Globus pallidus (tissue), 1 donor: ENCODE measurements around the gene SEMA4A.
A peak's percentile ranks its signal among the peaks of the same experiment; 100 is the strongest.
"Not testable (repeated sequence)": the region's sequence is repeated elsewhere in the genome, so short reads cannot be mapped to it uniquely, and the experiment has no call there.

Experiments
- DNase-seq: peaks from one replicate; pipeline ENCODE4 v3.0.0-alpha.2; 2015; ENCODE audit warnings: low spot score

The SEMA4A gene

DNA sequence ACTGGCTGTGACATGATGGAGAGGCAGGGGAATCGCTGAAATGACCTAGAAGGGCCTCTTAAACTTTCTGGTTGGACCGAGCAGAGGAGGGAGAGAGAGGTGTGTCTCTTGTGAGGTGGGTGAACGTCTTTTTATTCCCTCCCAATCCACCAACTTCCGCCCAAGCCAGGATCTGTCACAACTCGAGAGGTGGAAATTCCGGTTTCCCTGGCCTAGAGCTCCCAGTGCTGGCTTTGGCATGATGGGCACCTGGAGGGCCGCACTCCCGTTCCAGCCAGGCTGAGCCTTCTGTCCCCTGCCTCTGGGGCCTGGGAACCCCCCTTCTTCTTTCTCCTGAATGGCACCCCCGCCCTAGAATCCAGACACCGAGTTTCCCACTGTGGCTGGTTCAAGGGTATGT, at the start of gene SEMA4A:
SEMA4A (plus strand) TSS at position 224 of the 400 bp plus-strand sequence. CDS start 994 bp downstream, outside the sequence.
- no peak for DNase-seq

DNA sequence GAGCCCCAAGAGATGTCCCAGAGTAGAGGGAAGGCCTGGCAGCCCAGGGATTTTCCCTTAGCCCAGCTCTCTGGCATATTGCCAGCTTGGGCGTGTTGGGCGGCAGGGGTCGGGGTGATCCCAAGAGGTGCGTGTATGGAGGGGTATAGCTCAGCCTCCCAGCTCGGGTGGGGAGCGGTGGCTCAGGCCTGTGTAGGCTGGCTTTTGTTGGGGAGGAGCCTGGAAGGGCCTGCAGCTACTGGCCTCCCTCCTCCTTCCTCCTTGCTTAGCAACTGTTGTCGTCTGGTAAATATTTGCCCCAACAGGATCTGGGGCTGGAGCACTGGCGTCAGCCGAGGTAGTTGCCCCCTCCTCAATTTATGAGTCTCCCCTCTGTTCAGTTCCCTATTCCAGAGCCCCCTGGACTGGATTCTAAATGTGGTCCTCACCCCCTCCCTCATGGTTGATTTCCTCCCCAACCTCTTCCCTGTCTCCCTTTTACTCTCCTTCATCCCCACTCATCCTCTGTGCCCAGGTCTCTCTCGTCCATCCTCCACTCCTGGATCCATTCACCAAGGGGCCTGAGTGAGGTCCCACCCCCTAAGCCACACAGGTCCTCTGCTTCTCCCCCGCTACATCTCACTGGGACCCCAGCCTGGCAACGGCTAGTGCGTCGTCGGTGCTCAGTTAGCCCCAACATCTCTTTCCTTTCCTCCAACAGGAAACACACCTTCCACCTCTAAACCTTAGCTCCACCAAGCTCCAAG, 49.1 kb upstream of the SEMA4A start:
- no peak for DNase-seq

DNA sequence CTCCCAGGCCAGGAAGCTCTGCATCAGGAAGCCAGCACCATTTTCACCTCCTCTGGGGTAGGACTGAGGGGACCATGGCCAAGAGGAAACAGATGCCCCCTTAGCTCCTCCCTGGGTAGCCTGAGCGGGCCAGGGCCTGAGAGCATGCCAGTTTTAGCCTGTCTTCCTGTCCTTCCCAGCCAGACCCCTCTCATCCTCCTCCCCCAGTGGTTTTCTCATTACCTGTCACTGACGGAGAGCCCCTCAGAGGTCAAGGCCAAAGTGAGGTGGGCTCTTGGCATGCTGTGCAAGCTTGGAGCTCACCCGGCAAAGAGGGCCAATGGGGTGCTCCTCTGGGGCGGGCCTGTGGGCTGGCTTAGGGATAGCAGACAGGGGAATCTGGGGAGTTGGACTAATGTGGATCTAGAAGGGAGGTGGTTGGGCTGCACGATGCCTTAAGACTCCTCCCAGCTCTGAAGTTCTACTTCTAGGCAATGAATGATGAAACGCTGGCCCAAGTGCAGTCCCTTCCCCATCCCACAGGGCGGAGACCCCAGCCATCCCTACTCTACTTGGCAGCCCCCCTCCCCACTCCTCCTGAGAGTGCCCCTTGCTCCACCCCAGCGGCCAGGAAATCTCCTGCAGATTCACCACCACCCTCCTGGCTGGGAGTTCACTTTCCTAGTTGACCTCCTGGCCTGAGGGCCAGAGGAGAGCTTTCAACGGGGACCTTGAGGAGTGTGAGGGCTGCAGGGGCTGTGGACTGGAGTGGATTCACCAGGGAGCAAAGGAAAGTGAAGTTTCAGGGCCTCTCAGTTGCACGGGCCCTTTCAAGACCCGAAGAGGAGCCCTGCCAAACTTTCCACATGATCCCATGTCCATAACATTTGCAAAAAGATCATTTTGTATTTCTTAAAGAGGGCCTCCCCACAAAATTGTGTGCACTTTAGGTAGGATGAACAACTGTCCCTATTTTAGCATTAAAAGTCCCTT, 48.2 kb upstream of the SEMA4A start:
- no peak for DNase-seq

DNA sequence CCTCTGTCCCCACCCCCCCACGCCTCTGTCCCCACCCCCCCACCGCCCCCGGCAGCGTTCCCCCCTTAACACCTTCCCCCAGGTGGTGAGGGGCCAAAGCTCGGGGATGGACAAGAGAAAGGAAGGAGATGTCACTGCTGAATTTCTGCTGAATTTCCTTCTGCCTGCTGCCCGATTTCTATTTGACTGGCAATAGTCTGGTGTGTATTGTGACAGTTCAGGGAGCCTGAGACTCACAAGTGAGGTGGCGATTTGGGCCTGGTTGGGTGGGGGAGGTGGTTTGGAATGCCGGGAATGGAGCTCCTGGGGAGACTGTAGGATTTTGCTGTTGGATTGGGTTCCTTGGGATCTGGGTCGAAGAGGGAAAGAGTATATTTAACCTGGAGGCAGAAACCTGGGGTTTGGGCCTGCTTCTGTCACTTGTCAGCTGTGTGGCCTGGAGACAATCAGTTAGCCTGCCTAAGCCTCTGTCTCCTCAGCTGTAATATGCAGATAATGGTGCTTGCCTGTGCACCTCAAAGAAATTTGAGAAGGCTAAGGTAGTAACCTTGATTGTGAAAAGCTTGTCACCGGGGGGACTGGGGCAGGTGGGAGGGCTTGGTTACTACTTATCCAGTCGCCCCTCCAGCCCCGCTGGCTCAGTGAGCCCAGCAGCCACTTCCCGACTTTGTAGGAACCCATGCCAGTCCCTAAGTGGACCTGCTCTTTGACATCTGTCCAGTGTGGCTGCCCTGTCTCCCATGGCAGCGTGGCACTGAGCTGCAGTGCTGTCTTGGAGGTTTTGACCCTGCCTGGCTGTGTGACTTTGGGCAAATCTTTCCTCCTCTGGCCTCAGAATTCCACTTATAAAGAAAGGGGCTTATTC, 46.5 kb upstream of the SEMA4A start:
- no peak for DNase-seq

DNA sequence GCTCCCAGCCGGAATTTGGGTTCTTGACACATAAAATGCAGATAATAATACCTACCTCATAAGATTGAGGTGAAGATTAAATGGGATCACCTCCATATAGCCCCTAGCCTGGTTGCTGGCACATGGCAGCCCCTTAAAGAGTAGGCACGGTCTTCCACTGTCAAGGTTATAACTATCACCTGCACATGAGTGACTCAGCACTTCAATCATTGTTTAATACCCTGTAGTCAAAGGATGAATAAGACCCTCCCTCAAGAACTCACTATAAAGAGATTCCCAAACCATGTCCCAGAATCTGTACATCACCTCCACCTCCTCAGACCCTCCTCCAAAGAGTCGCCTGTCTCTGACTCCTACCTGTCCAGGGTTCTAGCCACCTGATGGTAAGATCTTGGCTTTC, 45.3 kb upstream of the SEMA4A start:
- DNase-seq, result no peak

DNA sequence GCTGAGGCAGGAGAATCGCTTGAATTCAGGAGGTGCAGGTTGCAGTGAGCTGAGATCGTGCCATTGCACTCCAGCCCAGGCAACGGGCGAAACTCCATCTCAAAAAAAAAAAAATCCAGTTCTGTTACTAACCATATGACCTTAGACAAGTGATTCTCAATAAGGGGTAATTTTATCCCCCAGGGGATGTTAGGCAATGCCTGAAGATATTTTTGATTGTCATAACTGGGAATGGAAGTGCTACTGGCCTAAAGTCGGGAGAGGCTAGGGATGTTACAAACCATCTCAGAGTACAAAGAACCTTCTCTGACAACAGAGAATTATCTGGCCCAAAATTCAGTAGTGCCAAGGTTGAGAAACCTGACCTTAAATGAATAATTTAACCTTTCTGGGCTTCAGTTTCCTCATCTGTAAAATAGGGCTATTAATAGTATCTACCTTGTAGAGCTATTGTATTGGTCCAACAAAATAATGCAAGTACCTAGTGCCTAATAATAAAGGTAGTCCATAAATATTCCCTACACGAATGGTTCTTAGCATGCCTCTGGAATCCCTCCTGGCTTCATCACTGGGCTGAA, 44.6 kb upstream of the SEMA4A start:
- DNase-seq, result no peak

DNA sequence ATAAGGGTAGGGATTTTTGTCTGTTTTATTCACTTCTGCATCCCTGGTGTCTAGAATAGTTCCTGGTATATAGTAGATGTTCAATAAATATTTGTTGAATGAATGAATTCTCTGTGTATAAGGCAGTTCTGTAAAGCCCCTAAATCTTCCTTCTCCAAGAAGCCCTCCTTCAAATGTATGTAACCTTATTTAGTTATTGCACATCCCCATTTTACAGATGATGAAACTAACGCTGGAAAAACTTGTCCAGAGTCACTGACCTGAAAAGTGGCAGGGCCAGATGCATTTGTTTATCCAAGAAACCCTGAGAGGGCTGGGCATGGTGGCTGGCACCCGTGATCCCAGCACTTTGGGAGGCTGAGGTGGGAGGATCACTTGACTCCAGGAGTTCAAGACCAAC, 43.1 kb upstream of the SEMA4A start:
- no peak for DNase-seq

DNA sequence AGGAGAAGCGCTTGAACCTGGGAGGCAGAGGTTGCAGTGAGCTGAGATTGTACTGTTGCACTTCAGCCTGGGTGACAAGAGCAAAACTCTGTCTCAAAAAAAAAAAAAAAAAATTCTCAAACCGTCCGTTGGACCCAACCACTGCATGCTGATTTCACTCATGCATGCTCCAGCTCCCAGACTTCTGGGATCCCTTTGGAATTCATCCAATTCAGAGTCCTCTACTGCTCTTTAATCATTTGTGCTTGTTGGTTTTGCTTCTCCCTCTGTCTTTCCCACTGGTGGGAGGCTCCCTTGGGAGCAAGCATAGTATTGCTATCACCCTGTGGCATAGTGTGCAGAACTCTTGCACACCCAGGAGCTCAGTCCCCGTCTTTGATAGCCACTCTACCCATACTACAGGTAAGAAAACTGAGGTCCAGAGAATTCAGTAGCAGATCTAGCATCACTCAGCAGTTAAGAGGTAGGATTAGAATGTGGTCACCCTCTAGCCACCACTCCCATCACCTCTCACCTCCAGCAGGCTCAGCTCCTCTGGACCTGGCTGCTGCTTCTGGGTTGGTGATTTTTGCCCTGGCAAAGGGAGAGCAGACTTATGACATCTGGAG, 41.9 kb upstream of the SEMA4A start:
- no peak for DNase-seq

DNA sequence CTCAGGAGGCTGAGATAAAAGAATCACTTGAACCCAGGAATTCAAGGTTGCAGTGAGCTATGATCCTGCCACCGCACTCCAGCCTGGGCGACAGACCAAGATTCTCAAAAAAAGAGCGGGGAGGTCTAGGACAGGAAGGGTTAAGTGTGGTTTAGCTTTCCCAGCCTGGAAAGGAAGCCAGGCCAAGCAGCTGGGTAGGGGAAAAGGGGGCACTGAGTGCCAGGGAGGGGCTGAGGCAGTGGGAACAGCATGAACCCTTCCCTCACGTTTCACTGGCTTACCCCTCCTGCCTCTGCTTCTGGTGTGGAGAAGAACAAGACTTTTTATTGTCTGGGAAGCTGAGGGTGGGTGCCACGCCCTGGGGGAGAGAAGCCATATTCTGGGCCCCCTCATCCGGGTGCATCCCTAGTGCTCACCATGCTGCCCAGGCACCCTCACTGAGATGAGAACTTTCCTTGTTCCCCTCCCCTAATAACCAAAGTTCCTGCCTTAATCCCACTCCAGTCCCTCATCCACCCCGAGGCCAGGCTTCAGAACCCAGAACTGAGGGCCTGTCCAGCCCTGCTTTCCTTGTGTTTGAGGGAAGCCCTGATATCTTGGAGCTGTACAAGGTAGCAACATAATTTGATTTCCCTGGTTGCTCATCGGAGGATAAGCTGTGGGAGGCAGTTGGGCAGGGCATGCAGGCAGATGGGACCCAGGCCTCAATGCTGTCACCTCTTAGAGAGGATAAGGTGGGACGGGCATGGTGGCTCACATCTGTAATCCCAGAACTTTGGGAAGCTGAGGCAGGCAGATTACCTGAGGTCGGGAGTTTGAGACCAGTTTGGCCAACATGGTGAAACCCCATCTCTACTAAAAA, 40.9 kb upstream of the SEMA4A start:
- no peak for DNase-seq

DNA sequence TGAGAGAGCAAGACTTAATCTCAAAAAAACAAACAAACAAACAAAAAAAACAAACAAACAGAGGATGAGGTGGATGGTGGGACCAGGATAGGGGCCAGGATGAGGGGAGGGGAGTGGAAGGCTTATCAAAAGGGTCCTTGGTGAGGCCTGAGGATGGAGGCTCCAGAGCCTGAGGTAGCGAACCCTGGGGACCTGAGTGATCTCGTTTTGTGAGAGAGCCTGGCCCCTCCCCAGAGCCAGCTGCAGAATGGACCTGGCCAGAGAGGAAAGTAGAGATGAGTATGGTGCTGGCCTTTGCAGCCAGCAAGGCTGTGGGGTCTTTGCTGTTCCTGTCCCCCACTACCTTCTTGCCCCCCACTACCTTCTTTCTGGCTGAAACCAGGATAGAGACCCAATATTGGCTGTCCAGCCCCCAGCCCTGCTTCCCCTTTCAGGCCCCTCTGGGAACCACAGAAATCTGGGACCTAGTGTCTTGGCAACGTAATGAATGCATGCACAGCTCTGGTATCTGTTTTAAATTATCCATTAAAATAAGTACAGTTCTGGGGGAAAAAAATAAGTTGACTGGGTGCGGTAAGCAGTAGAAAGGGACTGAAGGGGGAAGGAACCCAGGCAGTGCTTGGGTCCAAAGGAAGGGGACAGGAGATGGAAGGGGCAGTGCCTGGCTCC, 40.0 kb upstream of the SEMA4A start:
- DNase-seq, result no peak

DNA sequence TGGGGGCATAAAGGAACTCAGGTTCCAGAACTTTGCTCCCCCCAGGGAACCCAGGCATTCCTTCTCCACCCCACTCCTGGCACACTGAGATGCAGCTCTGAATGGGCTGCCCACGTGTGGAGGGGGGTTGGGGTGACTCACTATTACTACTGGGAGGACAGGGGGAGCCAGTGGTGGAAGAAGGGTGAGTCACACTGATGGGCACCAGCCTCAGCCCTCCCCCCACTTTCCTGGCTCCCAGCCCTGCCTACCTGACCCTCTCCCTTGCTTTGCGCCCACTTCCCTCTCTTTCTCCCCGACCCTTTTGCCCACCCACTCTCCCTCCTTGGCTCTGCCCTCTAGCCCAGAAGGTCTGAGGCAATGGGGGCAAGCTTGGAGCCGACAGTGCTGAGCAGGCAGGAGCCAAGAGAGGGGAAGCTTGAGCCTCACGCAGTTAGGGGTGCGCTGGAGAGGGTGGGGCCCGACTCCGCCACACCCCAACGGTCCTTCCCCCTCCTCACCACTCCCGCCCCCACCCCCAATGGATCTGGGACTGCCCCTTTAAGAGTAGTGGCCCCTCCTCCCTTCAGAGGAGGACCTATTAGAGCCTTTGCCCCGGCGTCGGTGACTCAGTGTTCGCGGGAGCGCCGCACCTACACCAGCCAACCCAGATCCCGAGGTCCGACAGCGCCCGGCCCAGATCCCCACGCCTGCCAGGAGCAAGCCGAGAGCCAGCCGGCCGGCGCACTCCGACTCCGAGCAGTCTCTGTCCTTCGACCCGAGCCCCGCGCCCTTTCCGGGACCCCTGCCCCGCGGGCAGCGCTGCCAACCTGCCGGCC, 39.1 kb upstream of the SEMA4A start, which contains the start of gene LMNA:
LMNA (plus strand) TSS at position 611 of the 818 bp plus-strand sequence. CDS start 208 bp downstream, outside the sequence.
- DNase-seq, result peak; percentile 83

DNA sequence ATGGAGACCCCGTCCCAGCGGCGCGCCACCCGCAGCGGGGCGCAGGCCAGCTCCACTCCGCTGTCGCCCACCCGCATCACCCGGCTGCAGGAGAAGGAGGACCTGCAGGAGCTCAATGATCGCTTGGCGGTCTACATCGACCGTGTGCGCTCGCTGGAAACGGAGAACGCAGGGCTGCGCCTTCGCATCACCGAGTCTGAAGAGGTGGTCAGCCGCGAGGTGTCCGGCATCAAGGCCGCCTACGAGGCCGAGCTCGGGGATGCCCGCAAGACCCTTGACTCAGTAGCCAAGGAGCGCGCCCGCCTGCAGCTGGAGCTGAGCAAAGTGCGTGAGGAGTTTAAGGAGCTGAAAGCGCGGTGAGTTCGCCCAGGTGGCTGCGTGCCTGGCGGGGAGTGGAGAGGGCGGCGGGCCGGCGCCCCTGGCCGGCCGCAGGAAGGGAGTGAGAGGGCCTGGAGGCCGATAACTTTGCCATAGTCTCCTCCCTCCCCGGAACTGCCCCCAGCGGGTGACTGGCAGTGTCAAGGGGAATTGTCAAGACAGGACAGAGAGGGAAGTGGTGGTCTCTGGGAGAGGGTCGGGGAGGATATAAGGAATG, 38.4 kb upstream of the SEMA4A start:
- peak; percentile 67 for DNase-seq

DNA sequence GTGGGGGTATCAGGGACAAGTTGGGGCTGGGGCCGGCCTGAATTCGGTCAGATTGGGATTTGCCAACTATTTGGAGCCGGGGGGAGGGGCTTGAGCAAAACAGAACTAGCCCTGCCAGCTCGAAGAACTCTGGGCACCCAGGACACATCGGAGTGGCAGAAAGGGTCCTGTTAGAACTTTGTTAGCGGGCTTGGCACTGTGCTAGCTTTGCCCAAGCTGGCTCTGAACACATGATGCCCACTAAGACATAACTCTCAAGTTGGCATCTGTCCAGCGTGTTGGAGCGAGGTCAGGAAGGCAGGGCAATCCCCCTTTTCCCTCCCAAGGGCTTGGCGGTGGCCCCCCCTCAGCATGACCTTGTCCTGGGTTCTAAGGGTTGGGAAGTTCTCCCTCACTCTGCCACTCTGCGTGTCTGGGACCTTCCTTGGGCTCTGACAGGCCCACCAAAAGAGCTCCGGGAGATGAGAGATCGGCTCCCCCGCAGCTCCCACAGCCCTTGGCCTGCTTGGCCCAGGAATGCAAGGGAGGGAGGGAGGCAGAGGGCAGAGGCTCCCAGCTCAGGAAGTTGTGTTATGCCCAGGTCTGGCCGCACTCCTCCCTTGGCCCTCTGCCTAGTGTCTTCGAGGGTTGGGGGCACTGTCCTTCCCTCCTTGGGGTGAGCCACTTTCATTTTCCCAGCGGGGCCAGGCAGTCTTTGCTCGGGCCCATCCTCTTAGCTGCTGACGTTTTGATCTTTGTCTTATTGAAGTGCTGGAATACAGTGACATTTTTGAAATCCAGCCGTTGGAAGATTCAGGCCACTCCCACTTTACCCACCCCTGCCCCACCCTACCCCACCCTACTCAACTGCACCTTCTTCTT, 37.6 kb upstream of the SEMA4A start:
- DNase-seq, result peak; percentile 73

DNA sequence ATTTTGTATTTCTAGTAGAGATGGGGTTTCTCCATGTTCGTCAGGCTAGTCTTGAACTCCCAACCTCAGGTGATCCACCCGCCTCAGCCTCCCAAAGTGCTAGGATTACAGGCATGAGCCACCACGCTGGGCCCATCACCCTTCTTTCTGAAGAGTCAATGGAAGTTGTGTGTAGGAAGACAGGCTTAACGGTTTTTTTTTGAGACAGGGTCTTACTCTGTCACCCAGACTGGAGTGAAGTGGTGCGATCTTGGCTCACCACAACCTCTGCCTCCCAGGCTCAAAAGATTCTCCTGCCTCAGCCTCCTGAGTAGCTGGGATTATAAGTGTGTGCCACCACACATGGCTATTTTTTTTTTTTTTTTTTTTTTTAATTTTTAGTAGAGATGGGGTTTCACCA, 36.7 kb upstream of the SEMA4A start:
- DNase-seq, result not testable (repeated sequence)

DNA sequence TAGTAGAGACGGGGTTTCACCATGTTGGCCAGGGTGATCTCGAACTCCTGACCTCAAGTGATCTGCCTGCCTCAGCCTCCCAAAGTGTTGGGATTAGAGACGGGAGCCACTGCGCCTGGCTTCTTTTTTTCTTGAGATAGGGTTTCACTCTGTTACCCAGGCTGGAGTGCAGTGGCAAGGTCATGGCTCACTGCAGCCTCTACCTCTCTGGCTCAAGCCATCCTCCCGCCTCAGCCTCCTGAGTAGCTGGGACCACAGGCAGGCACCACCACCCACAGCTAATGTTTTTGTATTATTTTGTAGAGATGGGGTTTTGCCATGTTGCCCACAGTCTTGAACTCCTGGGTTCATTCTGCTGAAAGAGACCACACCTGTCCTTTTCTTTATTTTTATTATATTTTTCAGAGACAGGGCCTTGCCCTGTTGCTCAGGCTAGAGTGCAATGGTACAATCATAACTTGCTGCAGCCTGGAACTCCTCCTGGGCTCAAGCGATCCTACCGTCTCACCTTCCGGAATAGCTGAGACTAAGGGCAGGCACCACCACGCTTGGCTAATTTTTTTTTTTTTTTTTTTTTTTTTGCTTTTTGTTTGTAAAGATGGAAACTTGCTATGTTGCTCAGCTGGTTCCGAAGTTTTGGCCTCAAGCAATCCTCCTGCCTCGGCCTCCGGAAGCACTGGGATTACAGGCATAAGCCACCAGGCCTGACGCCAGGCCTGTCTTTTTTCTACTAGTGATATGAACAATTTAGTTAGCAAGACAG, 35.8 kb upstream of the SEMA4A start:
- no peak for DNase-seq

DNA sequence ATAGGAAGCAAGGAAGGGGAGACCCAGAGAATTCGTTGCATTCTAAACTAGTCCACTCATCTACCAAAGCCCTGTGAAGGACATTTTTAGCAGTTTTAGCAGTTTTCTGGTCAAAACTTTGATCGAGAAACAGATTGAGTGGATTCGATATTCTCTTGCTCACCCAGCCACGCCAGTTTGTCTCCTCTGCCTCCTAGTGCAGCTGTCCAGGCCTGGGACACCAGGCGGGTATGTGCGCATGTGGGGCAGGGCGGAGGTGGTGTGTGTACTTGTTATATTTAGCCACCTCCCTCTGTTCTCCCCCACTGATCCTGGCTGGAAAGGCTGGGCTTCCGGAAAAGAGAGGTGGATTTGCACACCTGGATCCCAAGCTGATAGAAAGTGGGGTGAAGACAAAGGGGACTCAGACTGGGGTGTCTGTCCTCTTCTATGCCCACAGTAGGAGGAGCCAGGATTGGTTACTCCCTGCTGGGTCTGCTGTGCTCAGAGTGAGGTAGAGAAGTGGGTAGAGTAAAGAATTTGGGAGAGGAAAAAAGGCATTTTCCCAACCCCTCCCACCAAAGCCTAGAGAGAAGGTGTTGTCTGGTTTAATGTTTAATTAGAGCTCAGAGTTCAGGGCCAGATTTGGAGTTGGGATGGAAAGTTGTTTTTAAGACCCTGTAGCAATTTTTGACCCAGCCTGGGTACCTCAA, 35.1 kb upstream of the SEMA4A start:
- DNase-seq, result no peak
